ENCODE measurements around the gene INTS6.

The INTS6 gene

GRCh38 chr13:51318876-51319275 lies 134.0 kb downstream of the INTS6 start:
- no peak for DNase-seq (ENCODE audit: low read depth)

- no peak for DNase-seq (ENCODE audit: low read depth)
These were observed 134.8 kb downstream of the INTS6 start for GRCh38 chr13:51318015-51318414.

- DNase-seq (ENCODE audit: low read depth) = no peak
These were observed 135.6 kb downstream of the INTS6 start for GRCh38 chr13:51317262-51317661.

- DNase-seq (ENCODE audit: low read depth) = no peak
These were observed 139.2 kb downstream of the INTS6 start for GRCh38 chr13:51313619-51314018.

- DNase-seq (ENCODE audit: low read depth) = no peak
These were observed 140.8 kb downstream of the INTS6 start for GRCh38 chr13:51311957-51312520.
